GM23338 (cell line): ENCODE data around the gene NRG3.

Source experiments
- POLR2AphosphoS5 ChIP-seq: IDR thresholded peaks from 2 replicates; pipeline ENCODE4 v1.6.1; 2016; ENCODE audit warnings: antibody characterized with exemption, low read depth
- TF ChIP-seq, protein P1 (sequence below), 2 experiments: fragments of 200-600 bp in 1 of 2; sonication (generic) in 1 of 2; conservative IDR thresholded peaks; 2 replicates each; pipeline versions ENCODE4 v1.5.1 to v1.6.1; 2016 to 2017; ENCODE audit warnings: antibody characterized with exemption in 2 of 2, low read depth in 2 of 2, mild to moderate bottlenecking in 2 of 2, moderate library complexity in 1 of 2

DNA sequence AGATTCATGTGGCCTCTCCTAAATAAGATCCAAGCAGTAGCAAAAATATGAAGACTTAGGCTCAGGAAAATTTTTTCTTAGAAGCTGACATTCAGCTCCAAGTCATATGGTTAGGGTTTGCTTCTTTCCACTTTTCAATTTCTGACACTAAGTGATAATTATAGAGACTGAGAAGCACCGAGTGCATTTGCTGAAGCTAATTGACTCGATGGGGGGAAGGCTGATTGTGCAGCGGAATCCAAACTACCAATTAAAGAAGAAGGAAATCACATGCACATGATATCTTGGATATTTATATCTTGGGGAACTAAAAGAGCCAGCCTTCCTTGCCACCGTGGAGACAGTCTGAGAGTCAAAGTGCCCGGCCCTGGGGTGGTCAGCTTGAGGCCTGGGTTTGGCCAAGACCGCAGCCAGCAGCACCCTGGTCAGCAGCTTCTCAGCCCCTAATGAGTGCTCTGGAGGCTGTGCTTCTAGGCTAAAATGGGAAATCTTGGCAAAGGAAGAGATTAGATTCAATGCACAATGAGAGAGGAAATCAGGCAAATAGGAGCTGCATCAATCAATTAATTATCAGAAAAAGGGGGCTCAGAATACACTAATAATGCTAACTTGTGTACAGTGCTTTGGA is 589.3 kb downstream of the NRG3 start:
- TF ChIP-seq, protein P1, sequence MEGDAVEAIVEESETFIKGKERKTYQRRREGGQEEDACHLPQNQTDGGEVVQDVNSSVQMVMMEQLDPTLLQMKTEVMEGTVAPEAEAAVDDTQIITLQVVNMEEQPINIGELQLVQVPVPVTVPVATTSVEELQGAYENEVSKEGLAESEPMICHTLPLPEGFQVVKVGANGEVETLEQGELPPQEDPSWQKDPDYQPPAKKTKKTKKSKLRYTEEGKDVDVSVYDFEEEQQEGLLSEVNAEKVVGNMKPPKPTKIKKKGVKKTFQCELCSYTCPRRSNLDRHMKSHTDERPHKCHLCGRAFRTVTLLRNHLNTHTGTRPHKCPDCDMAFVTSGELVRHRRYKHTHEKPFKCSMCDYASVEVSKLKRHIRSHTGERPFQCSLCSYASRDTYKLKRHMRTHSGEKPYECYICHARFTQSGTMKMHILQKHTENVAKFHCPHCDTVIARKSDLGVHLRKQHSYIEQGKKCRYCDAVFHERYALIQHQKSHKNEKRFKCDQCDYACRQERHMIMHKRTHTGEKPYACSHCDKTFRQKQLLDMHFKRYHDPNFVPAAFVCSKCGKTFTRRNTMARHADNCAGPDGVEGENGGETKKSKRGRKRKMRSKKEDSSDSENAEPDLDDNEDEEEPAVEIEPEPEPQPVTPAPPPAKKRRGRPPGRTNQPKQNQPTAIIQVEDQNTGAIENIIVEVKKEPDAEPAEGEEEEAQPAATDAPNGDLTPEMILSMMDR (conservative IDR thresholded peaks at IDR 0.05; ENCODE audit: low read depth in 2 of 2), result no peak
- no peak for TF ChIP-seq POLR2AphosphoS5
